NCI-H524 (cell line): ENCODE data around the gene SETD2.
A peak's percentile ranks its signal among the peaks of the same experiment; 100 is the strongest.
"Not testable (repeated sequence)": the region's sequence is repeated elsewhere in the genome, so short reads cannot be mapped to it uniquely, and the experiment has no call there.

ENCODE experiments used
- DNase-seq, 2 experiments: peaks; one replicate each; lab custom pipeline; 2025; lab: John Stamatoyannopoulos, UW

Gene SETD2

GRCh38 chr3:47149339-47149933 is 14.5 kb downstream of the SETD2 start:
- DNase-seq, result no peak

GRCh38 chr3:47145272-47145671 is 18.6 kb downstream of the SETD2 start:
- DNase-seq, result no peak

- no peak for DNase-seq
Measured at GRCh38 chr3:47143068-47143467, 20.8 kb downstream of the SETD2 start.

DNA sequence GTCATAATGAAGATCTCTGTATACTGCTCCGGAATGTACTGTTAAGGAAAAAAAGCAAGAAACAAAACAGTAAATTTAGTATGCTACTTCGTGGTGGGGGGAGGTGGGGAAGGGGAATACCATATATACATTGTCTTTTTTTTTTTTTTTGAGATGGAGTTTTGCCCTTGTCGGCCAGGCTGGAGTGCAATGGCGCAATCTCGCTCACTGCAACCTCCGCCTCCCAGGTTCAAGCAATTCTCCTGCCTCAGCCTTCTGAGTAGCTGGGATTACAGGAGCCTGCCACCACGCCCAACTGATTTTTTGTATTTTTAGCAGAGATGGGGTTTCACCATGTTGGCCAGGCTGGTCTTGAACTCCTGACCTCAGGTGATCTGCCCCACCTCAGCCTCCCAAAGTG is 21.4 kb downstream of the SETD2 start:
- not testable (repeated sequence) for DNase-seq

DNA sequence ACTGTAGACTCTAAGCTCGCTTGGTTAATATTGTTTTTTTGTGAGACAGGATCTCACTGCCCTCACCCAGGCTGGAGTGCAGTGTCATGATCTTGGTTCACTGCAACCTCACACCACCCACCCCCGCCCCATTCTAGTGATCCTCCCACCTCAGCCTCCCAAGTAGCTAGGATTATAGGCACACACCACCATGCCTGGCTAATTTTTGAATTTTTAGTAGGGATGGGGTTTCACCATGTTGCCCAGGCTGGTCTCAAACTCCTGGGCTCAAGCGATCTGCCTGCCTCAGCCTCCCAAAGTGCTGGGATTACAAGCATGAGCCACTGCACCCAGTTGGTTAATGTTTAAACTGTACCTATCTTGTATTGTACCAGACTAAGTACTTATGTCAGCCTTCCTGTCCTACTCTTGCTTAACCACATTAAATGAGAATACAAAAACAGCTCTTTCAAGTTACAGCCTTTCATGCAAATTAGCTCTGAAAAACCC is 22.9 kb downstream of the SETD2 start:
- not testable (repeated sequence) for DNase-seq

- not testable (repeated sequence) for DNase-seq
Measured at GRCh38 chr3:47140553-47140952, 23.4 kb downstream of the SETD2 start.

DNA sequence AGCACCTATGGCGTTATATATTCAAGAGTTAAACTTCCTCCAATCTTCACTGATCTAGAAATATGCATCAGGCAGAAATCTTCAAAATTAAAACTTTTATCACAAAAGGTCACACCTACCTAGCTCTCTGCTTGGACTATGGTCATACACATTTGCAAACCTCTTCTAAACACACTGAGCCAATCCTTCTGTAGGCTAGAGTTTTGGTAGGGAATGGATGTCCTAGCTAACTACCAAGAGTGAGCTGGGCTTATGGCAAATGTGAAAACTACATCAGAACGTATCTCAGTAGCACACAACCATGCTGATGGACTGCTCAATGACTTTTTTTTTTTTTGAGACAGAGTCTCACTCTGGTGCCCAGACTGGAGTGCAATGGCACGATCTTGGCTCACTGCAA is 29.6 kb downstream of the SETD2 start:
- no peak for DNase-seq

GRCh38 chr3:47133641-47134040 is 30.3 kb downstream of the SETD2 start:
- no peak for DNase-seq

DNA sequence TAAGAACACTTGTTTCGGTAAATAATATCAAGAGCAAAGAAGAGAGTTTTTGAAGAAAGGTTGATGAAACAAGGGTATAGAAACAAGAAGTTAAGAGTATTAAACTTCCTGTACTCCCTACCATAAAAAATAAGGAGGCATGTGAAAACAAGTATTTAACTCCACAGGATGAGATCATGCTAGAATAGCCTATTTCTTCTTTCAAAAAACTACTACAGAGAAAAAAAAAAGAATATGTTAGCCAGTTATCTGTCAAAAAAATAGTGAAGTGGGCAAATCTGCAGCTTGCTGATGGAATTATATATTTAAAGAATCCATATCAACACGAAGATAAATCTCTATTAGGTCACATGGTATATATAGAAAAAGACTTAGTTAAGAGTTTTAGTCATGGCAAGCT is 33.4 kb downstream of the SETD2 start:
- no peak for DNase-seq

DNA sequence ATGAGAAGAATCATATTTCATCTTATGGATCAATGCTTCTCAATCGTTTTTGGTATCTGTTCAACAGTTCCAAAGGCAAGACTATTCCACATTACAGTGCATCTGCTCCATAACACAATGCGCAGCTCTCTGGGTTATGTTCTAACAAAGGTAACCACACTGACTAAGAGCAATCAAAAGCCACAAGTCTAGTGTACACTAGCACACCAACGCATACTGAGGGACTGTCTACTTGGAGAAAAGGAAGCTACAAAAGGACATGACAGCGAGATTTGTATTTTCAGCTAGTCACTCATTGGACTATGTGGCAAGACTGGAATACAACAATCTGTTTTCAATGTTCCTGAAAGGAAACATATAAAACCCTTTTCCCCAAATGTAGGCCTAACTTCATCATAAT is 35.8 kb downstream of the SETD2 start:
- no peak for DNase-seq

DNA sequence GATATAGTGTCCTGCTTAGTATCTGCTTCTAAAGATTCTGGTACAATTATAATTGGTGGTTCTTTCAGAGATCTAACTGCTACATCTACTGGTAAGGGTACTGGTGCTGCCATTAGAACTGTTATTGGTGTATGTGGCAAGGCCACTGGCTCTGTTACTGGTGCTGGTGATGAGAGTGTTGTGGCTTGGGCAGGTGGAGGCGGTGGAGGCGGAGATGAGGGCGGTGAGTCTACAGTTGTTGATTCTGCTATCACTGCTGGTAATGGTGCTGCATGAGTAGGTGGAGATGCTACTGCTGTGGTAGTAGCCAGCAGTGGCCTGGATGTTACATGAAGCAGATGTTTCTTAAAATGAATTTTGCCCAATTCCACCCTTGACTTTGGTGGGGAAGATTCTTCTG is 40.1 kb downstream of the SETD2 start:
- no peak for DNase-seq

DNA sequence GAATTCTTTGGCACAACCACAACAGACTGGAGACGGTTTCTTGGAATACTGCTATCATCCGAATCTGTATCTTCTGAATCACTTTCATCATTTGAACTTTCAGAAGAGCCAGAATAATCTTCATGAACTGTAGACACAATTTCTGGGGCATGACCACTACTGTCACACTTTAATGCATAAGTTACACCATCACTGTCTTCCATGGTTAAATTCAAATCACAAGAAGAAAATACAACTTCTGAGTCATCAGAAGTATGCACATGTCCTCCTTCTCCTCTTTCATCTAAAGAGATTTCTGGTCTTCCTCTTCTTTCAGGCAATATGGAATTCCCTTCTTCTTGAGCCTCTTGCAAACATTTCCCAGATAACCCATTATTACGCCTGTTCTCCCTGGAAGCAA is 42.5 kb downstream of the SETD2 start:
- no peak for DNase-seq

- no peak for DNase-seq
Measured at GRCh38 chr3:47120138-47120537, 43.8 kb downstream of the SETD2 start.

GRCh38 chr3:47119387-47119786 is 44.5 kb downstream of the SETD2 start:
- DNase-seq, result not testable (repeated sequence)

DNA sequence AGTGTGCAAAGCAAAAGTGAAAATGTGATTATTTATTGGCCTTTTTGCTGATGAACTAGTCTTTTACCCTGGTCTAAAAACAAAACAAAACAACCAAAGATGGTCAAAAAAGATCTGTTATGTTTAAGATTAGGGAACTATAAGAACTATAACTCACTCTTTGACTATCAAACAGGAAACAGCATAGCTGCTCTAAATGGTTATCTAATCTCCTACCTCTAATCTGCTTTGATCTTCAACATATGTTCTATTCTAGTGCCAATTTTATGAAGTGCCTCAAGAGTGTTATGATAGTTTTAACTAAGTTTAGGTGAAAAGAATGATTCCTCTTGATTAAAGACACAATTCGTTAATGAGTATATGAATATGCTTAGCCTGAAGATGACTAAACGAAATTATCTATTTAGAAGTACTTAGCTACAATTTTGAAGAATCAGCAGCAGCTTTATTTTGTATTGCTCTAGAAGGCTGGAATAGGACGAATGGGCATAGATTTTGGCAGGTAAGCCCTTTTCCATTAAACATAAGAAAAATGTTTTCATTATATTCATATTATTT is 46.0 kb downstream of the SETD2 start:
- peak in 1 of 2 experiments; percentile 55 for DNase-seq

DNA sequence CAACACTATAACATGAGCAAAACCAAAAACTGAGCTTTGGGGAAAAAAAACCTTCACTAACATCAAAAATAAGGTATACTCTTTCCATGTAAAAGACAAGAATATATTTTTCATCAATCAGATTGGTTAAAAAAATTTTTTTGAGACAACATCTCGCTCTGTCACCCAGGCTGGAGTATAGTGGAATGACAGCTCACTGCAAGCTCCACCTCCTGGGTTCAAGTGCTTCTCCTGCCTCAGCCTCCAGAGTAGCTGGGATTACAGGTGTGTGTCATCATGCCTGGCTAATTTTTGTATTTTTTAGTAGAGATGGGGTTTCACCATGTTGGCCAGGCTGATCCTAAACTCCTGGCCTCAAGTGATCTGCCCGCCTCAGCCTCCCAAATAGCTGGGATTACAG is 48.4 kb downstream of the SETD2 start:
- DNase-seq, result not testable (repeated sequence)

DNA sequence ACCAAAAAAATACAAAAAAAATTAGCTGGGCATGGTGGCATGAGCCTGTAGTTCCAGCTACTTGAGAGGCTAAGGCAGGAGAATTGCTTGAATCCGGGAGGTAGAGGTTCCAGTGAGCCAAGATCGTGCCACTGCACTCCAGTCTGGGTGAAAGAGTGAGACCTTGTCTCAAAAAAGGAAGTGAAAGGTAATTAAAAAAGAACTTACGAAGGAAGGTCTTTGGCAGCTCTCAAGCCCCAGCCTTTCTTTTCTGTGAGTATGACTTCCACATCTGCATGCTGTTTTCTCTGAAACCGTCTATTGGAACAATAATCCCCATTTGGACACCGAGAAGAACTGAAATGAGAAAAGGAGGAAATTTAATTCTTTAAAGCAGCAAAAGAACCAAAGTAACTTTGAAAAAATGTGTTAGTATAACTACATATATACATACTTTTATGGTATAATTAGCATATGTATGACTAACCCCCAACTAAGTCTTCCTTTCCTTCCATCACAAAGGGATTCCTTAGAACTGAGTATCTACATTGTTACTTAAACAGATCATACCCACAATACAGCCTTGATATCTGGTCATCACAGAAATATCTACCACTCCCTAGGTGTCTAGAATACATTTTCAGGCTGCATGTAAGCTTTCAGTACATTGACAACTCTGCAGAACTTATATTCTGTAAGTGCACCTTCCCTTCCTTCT is 50.1 kb downstream of the SETD2 start:
- no peak for DNase-seq

- no peak for DNase-seq
Measured at GRCh38 chr3:47112997-47113396, 50.9 kb downstream of the SETD2 start.

DNA sequence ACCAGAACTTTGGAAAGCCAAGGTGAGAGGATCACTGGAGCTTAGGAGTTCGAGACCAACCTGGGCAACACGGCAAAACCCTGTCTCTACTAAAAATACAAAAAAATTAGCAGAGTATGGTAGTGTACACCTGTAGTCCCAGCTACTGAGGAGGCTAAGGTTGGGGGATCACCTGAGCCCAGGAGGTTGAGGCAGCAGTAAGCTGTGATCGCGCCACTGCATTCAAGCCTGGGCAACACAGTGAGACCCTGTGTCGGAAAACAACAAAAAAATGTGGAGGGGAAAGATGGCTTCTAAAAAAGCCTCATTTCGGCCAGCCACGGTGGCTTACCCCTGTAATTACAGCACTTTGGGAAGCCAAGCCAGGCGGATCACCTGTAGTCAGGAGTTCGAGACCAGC is 54.5 kb downstream of the SETD2 start:
- no peak for DNase-seq

DNA sequence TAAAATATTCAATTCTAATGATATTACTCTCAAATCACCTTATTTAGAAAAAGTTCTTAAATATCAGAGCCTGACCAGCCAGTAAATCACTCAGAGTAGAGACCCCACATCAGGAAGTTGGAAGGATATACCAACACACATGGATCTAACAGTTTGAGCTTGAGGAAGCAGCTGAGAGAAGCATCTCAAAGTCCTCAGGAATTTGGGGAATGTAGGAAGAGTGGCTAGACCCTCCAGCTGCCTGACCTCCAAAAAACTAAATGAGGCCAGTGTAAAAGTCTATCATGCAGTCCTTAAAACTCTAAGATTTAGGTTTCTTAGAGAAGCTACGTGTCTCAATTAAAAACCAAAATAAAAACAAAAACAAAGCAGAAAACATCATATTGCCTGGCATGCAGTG is 55.4 kb downstream of the SETD2 start:
- DNase-seq, result no peak

- no peak for DNase-seq
Measured at GRCh38 chr3:47104259-47104658, 59.7 kb downstream of the SETD2 start.

DNA sequence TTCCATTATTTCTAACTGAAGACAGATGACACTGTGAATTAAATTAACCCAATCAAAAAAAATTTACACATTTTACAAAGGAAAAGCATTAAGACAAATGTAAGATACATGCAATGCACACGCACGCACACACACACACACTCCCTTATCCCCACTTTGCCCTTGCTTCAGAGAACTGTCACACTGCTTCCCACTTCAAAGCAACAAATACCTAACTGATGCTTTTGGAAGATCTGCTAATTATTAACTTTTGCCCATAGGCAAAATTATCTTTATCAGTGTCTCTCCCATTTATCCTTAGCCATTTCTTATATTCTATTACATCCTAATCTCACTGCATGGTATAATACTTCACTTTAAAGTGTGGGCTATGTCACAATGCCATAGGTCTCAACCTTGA is 60.3 kb downstream of the SETD2 start:
- no peak for DNase-seq

- DNase-seq, result no peak
Measured at GRCh38 chr3:47102081-47102600, 61.8 kb downstream of the SETD2 start.
